ENCODE measurements around the gene EDIL3. TPM values are rescaled to one million over a fixed set of nuclear protein-coding genes. Genes with fewer than 3 reads are reported as not detected.

The EDIL3 gene
- total RNA-seq, 2 donors from 2014 or later, result 4.6 to 5.5 TPM

- Histone ChIP-seq H3K4me3 (no peak overlapping the region), H3K4me1 (replicated peaks) (no peaks in the 10 kb centered on the region), H3K27me3 (replicated peaks; ENCODE audit: insufficient read depth) (no peaks in the 10 kb centered on the region), H3K36me3 (no peaks in the 10 kb centered on the region), H3K9me3 (no peaks in the 10 kb centered on the region), H3K27ac (no peak overlapping the region)
- no peak for TF ChIP-seq POLR2A (IDR thresholded peaks at IDR 0.05)
- TF ChIP-seq CTCF (IDR thresholded peaks at IDR 0.05), result no peak
- TF ChIP-seq POLR2AphosphoS5 (IDR thresholded peaks at IDR 0.05), result no peak
- intact Hi-C loops (cut with DNase I), result no loop called here
- no peak for DNase-seq (ENCODE audit: low spot score)
- WGBS, result 88% methylated on average over 3 of the region's 3 CpGs
These were observed 235.6 kb downstream of the EDIL3 start for GRCh38 chr5:84149094-84149493.

- Histone ChIP-seq H3K9me3 (no peaks in the 10 kb centered on the region), H3K27me3 (replicated peaks; ENCODE audit: insufficient read depth) (no peaks in the 10 kb centered on the region), H3K36me3 (no peaks in the 10 kb centered on the region), H3K27ac (no peak overlapping the region), H3K4me1 (replicated peaks) (no peaks in the 10 kb centered on the region), H3K4me3 (no peak overlapping the region)
- no peak for TF ChIP-seq POLR2AphosphoS5 (IDR thresholded peaks at IDR 0.05)
- no peak for TF ChIP-seq POLR2A (IDR thresholded peaks at IDR 0.05)
- no peak for TF ChIP-seq CTCF (IDR thresholded peaks at IDR 0.05)
- 65% methylated on average over 2 of the region's 2 CpGs for WGBS
- intact Hi-C loops (cut with DNase I), result no loop called here
- DNase-seq (ENCODE audit: low spot score), result no peak
These were observed 236.0 kb downstream of the EDIL3 start for GRCh38 chr5:84148651-84149050.

GRCh38 chr5:84137541-84137940, 247.1 kb downstream of the EDIL3 start:
- Histone ChIP-seq H3K4me3 (no peak overlapping the region), H3K9me3 (no peaks in the 10 kb centered on the region), H3K4me1 (replicated peaks) (no peaks in the 10 kb centered on the region), H3K27me3 (replicated peaks; ENCODE audit: insufficient read depth) (peaks cover 2% of the 10 kb centered on the region), H3K36me3 (no peaks in the 10 kb centered on the region), H3K27ac (no peak overlapping the region)
- no peak for DNase-seq (ENCODE audit: low spot score)
- WGBS, result 81% methylated on average over 5 of the region's 5 CpGs
- intact Hi-C loops (cut with DNase I), result no loop called here
- TF ChIP-seq POLR2AphosphoS5 (IDR thresholded peaks at IDR 0.05) (no peak), CTCF (IDR thresholded peaks at IDR 0.05) (no peak), POLR2A (IDR thresholded peaks at IDR 0.05) (no peak)

- peak; percentile 15 for DNase-seq (ENCODE audit: low spot score)
- intact Hi-C loops (cut with DNase I), result no loop called here
- no peak overlapping the region for H3K27ac ChIP-seq
- TF ChIP-seq POLR2A (IDR thresholded peaks at IDR 0.05) (no peak), CTCF (IDR thresholded peaks at IDR 0.05) (no peak), POLR2AphosphoS5 (IDR thresholded peaks at IDR 0.05) (no peak)
- no peaks in the 10 kb centered on the region for H3K27me3 ChIP-seq (replicated peaks; ENCODE audit: insufficient read depth)
- H3K4me3 ChIP-seq, result no peak overlapping the region
- no peaks in the 10 kb centered on the region for H3K9me3 ChIP-seq
- H3K4me1 ChIP-seq (replicated peaks), result no peaks in the 10 kb centered on the region
- no peaks in the 10 kb centered on the region for H3K36me3 ChIP-seq
These were observed 253.3 kb downstream of the EDIL3 start for GRCh38 chr5:84131372-84131771.

GRCh38 chr5:84130006-84130580, 254.6 kb downstream of the EDIL3 start:
- no peaks in the 10 kb centered on the region for H3K4me1 ChIP-seq (replicated peaks)
- H3K36me3 ChIP-seq, result no peaks in the 10 kb centered on the region
- TF ChIP-seq POLR2A (IDR thresholded peaks at IDR 0.05), result no peak
- TF ChIP-seq CTCF (IDR thresholded peaks at IDR 0.05), result no peak
- no peak for TF ChIP-seq POLR2AphosphoS5 (IDR thresholded peaks at IDR 0.05)
- WGBS, result 47% methylated on average over 3 of the region's 3 CpGs
- no peaks in the 10 kb centered on the region for H3K9me3 ChIP-seq
- H3K4me3 ChIP-seq, result no peak overlapping the region
- H3K27me3 ChIP-seq (replicated peaks; ENCODE audit: insufficient read depth), result no peaks in the 10 kb centered on the region
- DNase-seq (ENCODE audit: low spot score), result no peak
- no peak overlapping the region for H3K27ac ChIP-seq
- intact Hi-C loops (cut with DNase I), result no loop called here

Measured in prostate gland (tissue), 2 donors.